ENCODE measurements around the gene MYBPC1. TPM values are rescaled to one million over a fixed set of nuclear protein-coding genes. Genes with fewer than 3 reads are reported as not detected.

Gene MYBPC1
- total and polyA plus RNA-seq, 2 of the 4 experiments (the other 2 are of a cell fraction): not detected

- TF ChIP-seq MAZ (IDR thresholded peaks at IDR 0.05; ENCODE audit: borderline replicate concordance, low read depth, low read length) (no peak), SMC3 (IDR thresholded peaks at IDR 0.05; ENCODE audit: low read depth, low read length) (no peak), FOS (IDR thresholded peaks at IDR 0.05; ENCODE audit: low read depth, low read length) (no peak), BHLHE40 (IDR thresholded peaks at IDR 0.05; ENCODE audit: low read depth, low read length) (no peak), NFE2L2 (IDR thresholded peaks at IDR 0.05; ENCODE audit: low read depth, low read length) (no peak), RFX5 (IDR thresholded peaks at IDR 0.05; ENCODE audit: low read depth, low read length) (no peak), ELK1 (IDR thresholded peaks at IDR 0.05; ENCODE audit: borderline replicate concordance, low read depth, low read length) (no peak), MAFK (IDR thresholded peaks at IDR 0.05; ENCODE audit: low read depth, low read length) (no peak), CHD1 (IDR thresholded peaks at IDR 0.05; ENCODE audit: low read depth, low read length) (no peak), MXI1 (IDR thresholded peaks at IDR 0.05; ENCODE audit: borderline replicate concordance, low read depth, low read length) (no peak), RAD21 (IDR thresholded peaks at IDR 0.05; ENCODE audit: low read length) (no peak), USF2 (IDR thresholded peaks at IDR 0.05; ENCODE audit: low read depth, low read length) (no peak), RCOR1 (IDR thresholded peaks at IDR 0.05; ENCODE audit: insufficient replicate concordance, low read length) (no peak), CTCF (conservative IDR thresholded peaks at IDR 0.05; ENCODE audit: low read depth, low read length) (no peak)
- Histone ChIP-seq H4K5ac (ENCODE audit: low read depth, low read length) (no peak overlapping the region), H3K27ac (ENCODE audit: insufficient read depth, low read length) (no peak overlapping the region), H3K23ac (ENCODE audit: low read depth, low read length) (no peak overlapping the region), H2AK5ac (ENCODE audit: low read depth, low read length) (no peak overlapping the region), H3K27me3 (ENCODE audit: control insufficient read depth, insufficient read depth, low read length) (no peaks in the 10 kb centered on the region), H4K8ac (ENCODE audit: low read depth in 2 of 2, low read length in 2 of 2) (no peak overlapping the region), H2AFZ (replicated peaks; ENCODE audit: low read length, poor library complexity) (no peak overlapping the region), H3K79me1 (ENCODE audit: low read depth in 1 of 2, low read length in 2 of 2) (peaks cover 14 to 30% of the 10 kb centered on the region in 2 experiments; a peak in 3 of 4 replicates), H3K9ac (ENCODE audit: low read depth, low read length) (no peak overlapping the region), H3K56ac (ENCODE audit: extremely low read depth, insufficient read depth, low read length) (no peak overlapping the region), H3K4me1 (ENCODE audit: control insufficient read depth, insufficient read depth, low read length) (no peaks in the 10 kb centered on the region), H3K9me3 (ENCODE audit: control insufficient read depth, insufficient read depth, low read length) (no peaks in the 10 kb centered on the region), H3K14ac (replicated peaks; ENCODE audit: low read depth, low read length) (no peak overlapping the region), H3K4me3 (ENCODE audit: insufficient read depth, low read depth, low read length) (no peak overlapping the region), H3K9me1 (ENCODE audit: insufficient read depth, low read length) (no peaks in the 10 kb centered on the region), H3K18ac (ENCODE audit: low read depth, low read length) (no peak overlapping the region), H3K4ac (ENCODE audit: low read depth, low read length) (no peak overlapping the region), H3K36me3 (ENCODE audit: control insufficient read depth, insufficient read depth, low read length) (no peaks in the 10 kb centered on the region), H4K20me1 (ENCODE audit: insufficient read depth, low read length) (peaks cover 4% of the 10 kb centered on the region; the same call in 1 of the 2 replicates), H2BK120ac (ENCODE audit: low read depth, low read length) (no peak overlapping the region), H2AK9ac (replicated peaks; ENCODE audit: low read depth, low read length, poor library complexity) (no peak overlapping the region), H2BK5ac (ENCODE audit: low read depth, low read length, poor library complexity, severe bottlenecking) (no peak overlapping the region), H2BK15ac (ENCODE audit: low read depth, low read length) (no peak overlapping the region), H3K4me2 (ENCODE audit: low read depth, low read length) (no peak overlapping the region), H2BK20ac (ENCODE audit: low read depth, low read length) (no peak overlapping the region), H4K91ac (ENCODE audit: insufficient read depth, low read depth, low read length) (no peak overlapping the region)
- ChIA-PET POLR2A (ENCODE audit: unreplicated experiment) (no interaction called here), CTCF (no interaction called here)
- in situ Hi-C loops (cut with MboI; ENCODE audit: low sequenced_read_pairs): no loop called here
- intact Hi-C loops (cut with micrococcal nuclease): no loop called here
- dilution Hi-C loops (cut with HindIII; ENCODE audit: low sequenced_read_pairs, unreplicated experiment): no loop called here
- no TSS peak for BruUV-seq (replicated peaks)
- WGBS, 2 experiments (ENCODE audit: extremely low coverage in 2 of 2, insufficient read length in 1 of 2): no CpG with 5 or more reads among the region's 3 CpGs
- DNase-seq (no peak), ATAC-seq (ENCODE audit: low read depth) (no peak)
Measured at GRCh38 chr12:101703487-101703886, 108.7 kb downstream of the MYBPC1 start.

Measured in IMR-90 (cell line).